ENCODE results near the gene IGFBPL1.

GRCh38 chr9:38387066-38387465 lies 37.2 kb downstream of the IGFBPL1 start:
- TF ChIP-seq EZH2 (IDR thresholded peaks at IDR 0.05) (no peak), POLR2AphosphoS5 (IDR thresholded peaks at IDR 0.05; ENCODE audit: borderline replicate concordance, low read depth, low read length) (no peak), FOXP2 (optimal IDR thresholded peaks at IDR 0.05; ENCODE audit: control extremely low read depth, extremely low read length, insufficient read depth) (no peak)
